ENCODE measurements around the gene KMT2C.
A peak's percentile ranks its signal among the peaks of the same experiment; 100 is the strongest.
"Not testable (repeated sequence)": the region's sequence is repeated elsewhere in the genome, so short reads cannot be mapped to it uniquely, and the experiment has no call there.

The KMT2C gene

GRCh38 chr7:152469576-152469975, 33.8 kb upstream of the KMT2C start:
- not testable (repeated sequence) for H3K4me3 ChIP-seq (ENCODE audit: low read depth, low read length); DNase-seq (ENCODE audit: low read depth)

GRCh38 chr7:152467225-152467624, 31.4 kb upstream of the KMT2C start:
- no peak for TF ChIP-seq CTCF (IDR thresholded peaks at IDR 0.05; ENCODE audit: insufficient read depth, low read depth, low read length, missing control alignments)
- no peak for DNase-seq (ENCODE audit: low read depth)

GRCh38 chr7:152465119-152465387, 29.2 kb upstream of the KMT2C start:
- no peak for TF ChIP-seq CTCF (IDR thresholded peaks at IDR 0.05; ENCODE audit: insufficient read depth, low read depth, low read length, missing control alignments)
- H3K4me3 ChIP-seq (ENCODE audit: low read depth, low read length): peak overlapping the region; percentile 85
- no peak for DNase-seq (ENCODE audit: low read depth)

More at GRCh38 chr7:152467225-152467624, 31.4 kb upstream of the KMT2C start:
- H3K4me3 ChIP-seq (ENCODE audit: low read depth, low read length): no peak overlapping the region

- peak overlapping the region; percentile 85 for H3K4me3 ChIP-seq (ENCODE audit: low read depth, low read length)
- DNase-seq (ENCODE audit: low read depth): peak; percentile 92
- TF ChIP-seq CTCF (IDR thresholded peaks at IDR 0.05; ENCODE audit: insufficient read depth, low read depth, low read length, missing control alignments): no peak
These were observed 28.7 kb upstream of the KMT2C start for GRCh38 chr7:152464312-152465118.

- H3K4me3 ChIP-seq (ENCODE audit: low read depth, low read length): peak overlapping the region; percentile 92
- TF ChIP-seq CTCF (IDR thresholded peaks at IDR 0.05; ENCODE audit: insufficient read depth, low read depth, low read length, missing control alignments): no peak
These were observed 28.0 kb upstream of the KMT2C start for GRCh38 chr7:152463709-152464311.

GRCh38 chr7:152462995-152463708, 27.3 kb upstream of the KMT2C start:
- no peak for TF ChIP-seq CTCF (IDR thresholded peaks at IDR 0.05; ENCODE audit: insufficient read depth, low read depth, low read length, missing control alignments)
- no peak for DNase-seq (ENCODE audit: low read depth)
- H3K4me3 ChIP-seq (ENCODE audit: low read depth, low read length): peak overlapping the region; percentile 92

More at GRCh38 chr7:152463709-152464311, 28.0 kb upstream of the KMT2C start:
- DNase-seq (ENCODE audit: low read depth): peak; percentile 100

GRCh38 chr7:152459724-152460251, 24.0 kb upstream of the KMT2C start:
- no peak for TF ChIP-seq CTCF (IDR thresholded peaks at IDR 0.05; ENCODE audit: insufficient read depth, low read depth, low read length, missing control alignments)
- H3K4me3 ChIP-seq (ENCODE audit: low read depth, low read length): no peak overlapping the region
- DNase-seq (ENCODE audit: low read depth): no peak

Measured in GM12865 (cell line).